Rectal smooth muscle tissue (tissue), 1 donor: Measurements from ENCODE around the gene SLC9A5.
A peak's percentile ranks its signal among the peaks of the same experiment; 100 is the strongest.

Experiments
- H3K27ac ChIP-seq: one replicate; pipeline ENCODE4 v1.7.0; 2013; ENCODE audit warnings: low read depth, low read length, inconsistent platforms
- H3K27me3 ChIP-seq: one replicate; pipeline ENCODE4 v1.7.0; 2013; ENCODE audit warnings: low read length; ENCODE audit not compliant: control insufficient read depth, insufficient read depth
- H3K36me3 ChIP-seq: one replicate; pipeline ENCODE4 v1.7.0; 2013; ENCODE audit warnings: low read length; ENCODE audit not compliant: control insufficient read depth, insufficient read depth
- H3K4me1 ChIP-seq: one replicate; pipeline ENCODE4 v1.7.0; 2013; ENCODE audit warnings: low read length; ENCODE audit not compliant: control insufficient read depth, insufficient read depth
- H3K4me3 ChIP-seq: one replicate; pipeline ENCODE4 v1.7.0; 2013; ENCODE audit warnings: low read length
- H3K9ac ChIP-seq: one replicate; pipeline ENCODE4 v1.7.0; 2013; ENCODE audit warnings: low read length

The SLC9A5 gene

GRCh38 chr16:67247192-67248072 is 1.3 kb upstream of the SLC9A5 start, which contains the start of gene FHOD1:
Gene FHOD1, minus strand, starts transcription at chr16:67247481. Its CDS starts 71 bp downstream, at chr16:67247410.
- Histone ChIP-seq H3K27me3 (peaks cover 14% of the 10 kb centered on the region), H3K4me1 (peaks cover 9% of the 10 kb centered on the region), H3K9ac (peak within 1 kb of the TSS; percentile 73), H3K4me3 (peak within 1 kb of the TSS; percentile 85), H3K27ac (peak within 1 kb of the TSS; percentile 57), H3K36me3 (no peaks in the 10 kb centered on the region)

- Histone ChIP-seq H3K4me3 (peak overlapping the region; percentile 61), H3K36me3 (no peaks in the 10 kb centered on the region), H3K9ac (no peak overlapping the region), H3K27ac (no peak overlapping the region), H3K4me1 (peaks cover 9% of the 10 kb centered on the region), H3K27me3 (peaks cover 17% of the 10 kb centered on the region)
Observed at GRCh38 chr16:67248073-67248400, 742 bp upstream of the SLC9A5 start.

GRCh38 chr16:67249178-67250044 is 632 bp downstream of the SLC9A5 start:
- Histone ChIP-seq H3K4me3 (peak overlapping the region; percentile 61), H3K36me3 (no peaks in the 10 kb centered on the region), H3K9ac (no peak overlapping the region), H3K4me1 (peaks cover 9% of the 10 kb centered on the region), H3K27ac (no peak overlapping the region), H3K27me3 (peaks cover 17% of the 10 kb centered on the region)

- no peak overlapping the region for H3K4me3 ChIP-seq
- H3K27ac ChIP-seq: no peak overlapping the region
- peaks cover 9% of the 10 kb centered on the region for H3K4me1 ChIP-seq
Observed at GRCh38 chr16:67250045-67250327, 1.2 kb downstream of the SLC9A5 start.

DNA sequence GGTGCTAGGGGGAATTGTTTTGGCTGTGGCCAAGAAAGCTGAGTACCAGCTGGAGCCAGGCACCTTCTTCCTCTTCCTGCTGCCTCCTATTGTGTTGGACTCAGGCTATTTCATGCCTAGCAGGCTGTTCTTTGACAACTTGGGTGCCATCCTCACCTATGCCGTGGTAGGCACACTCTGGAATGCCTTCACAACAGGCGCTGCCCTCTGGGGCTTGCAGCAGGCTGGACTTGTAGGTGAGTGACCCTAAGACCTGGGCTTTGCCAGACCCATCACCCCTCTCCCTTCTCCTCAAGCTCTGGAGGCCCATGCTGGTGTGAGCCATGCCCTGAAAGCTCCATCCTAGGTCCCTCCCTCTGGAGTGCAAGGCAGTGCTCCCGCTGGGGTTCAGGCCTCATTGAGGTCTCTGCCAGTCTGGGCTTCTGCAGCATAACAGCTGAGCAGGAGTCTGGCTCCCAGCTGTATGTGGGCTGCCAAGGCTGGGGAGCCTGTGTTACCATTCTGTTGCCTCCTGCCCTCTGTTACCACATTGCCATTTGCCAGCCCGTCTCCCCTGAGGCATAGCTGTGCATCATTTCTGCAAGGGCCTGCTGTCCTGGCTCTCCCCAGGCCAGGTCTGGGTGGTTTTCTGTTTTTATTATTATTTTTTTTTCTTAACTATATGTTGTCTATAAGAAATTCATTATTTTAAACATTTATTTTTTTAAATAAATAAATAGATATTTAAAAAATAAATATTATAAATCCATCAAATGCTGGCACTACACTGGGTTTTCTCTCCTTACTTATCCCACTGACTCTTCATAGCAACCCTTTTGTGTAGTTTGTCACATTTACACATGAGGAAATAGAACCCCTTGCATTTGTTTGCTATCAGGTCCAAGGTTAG is 4.1 kb downstream of the SLC9A5 start:
- Histone ChIP-seq H3K9ac (no peak overlapping the region), H3K27me3 (peaks cover 17% of the 10 kb centered on the region), H3K27ac (no peak overlapping the region), H3K36me3 (no peaks in the 10 kb centered on the region), H3K4me3 (no peak overlapping the region), H3K4me1 (peaks cover 6% of the 10 kb centered on the region)

More at GRCh38 chr16:67250045-67250327, 1.2 kb downstream of the SLC9A5 start:
- no peak overlapping the region for H3K9ac ChIP-seq
- H3K36me3 ChIP-seq: no peaks in the 10 kb centered on the region
- peaks cover 17% of the 10 kb centered on the region for H3K27me3 ChIP-seq

GRCh38 chr16:67254801-67255552 is 6.2 kb downstream of the SLC9A5 start:
- H3K27me3 ChIP-seq: peaks cover 7% of the 10 kb centered on the region
- H3K27ac ChIP-seq: no peak overlapping the region
- H3K9ac ChIP-seq: no peak overlapping the region
- H3K4me1 ChIP-seq: no peaks in the 10 kb centered on the region
- H3K36me3 ChIP-seq: no peaks in the 10 kb centered on the region
- no peak overlapping the region for H3K4me3 ChIP-seq

DNA sequence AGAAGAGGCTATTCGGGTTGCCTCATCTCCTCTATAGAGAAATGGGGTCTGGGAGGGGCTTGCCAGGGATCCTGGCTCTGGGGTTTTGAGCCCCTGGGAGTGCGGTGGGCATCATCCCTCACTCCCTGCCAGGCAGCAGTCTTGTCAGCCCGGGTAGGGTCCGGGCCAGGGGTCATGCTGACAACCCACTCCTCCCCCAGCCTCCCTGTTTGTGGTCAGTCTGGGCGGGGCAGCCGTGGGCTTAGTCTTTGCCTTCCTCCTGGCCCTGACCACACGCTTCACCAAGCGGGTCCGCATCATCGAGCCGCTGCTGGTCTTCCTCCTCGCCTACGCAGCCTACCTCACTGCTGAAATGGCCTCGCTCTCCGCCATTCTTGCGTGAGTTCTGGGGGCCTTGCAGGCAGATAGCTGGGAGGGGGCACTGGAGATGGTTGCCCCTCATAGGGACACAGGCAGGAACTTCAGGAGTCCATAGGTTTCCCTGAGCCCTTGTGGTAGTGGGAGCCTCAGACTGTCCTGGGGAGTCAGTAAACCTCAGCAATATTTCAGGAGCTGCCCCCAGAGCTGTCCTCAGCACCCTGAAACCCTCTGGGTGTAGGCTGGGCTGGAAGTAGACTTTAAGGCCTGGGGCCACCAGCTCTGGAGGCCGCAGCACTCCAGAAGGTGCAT is 6.9 kb downstream of the SLC9A5 start:
- H3K27ac ChIP-seq: no peak overlapping the region
- no peaks in the 10 kb centered on the region for H3K36me3 ChIP-seq
- H3K9ac ChIP-seq: no peak overlapping the region
- H3K4me1 ChIP-seq: no peaks in the 10 kb centered on the region
- no peak overlapping the region for H3K4me3 ChIP-seq
- peaks cover 3% of the 10 kb centered on the region for H3K27me3 ChIP-seq

- H3K27ac ChIP-seq: no peak overlapping the region
- no peak overlapping the region for H3K9ac ChIP-seq
- H3K4me3 ChIP-seq: no peak overlapping the region
- no peaks in the 10 kb centered on the region for H3K36me3 ChIP-seq
- peaks cover 3% of the 10 kb centered on the region for H3K27me3 ChIP-seq
- no peaks in the 10 kb centered on the region for H3K4me1 ChIP-seq
Observed at GRCh38 chr16:67256701-67257230, 8.0 kb downstream of the SLC9A5 start.

- H3K36me3 ChIP-seq: no peaks in the 10 kb centered on the region
- H3K27me3 ChIP-seq: peaks cover 2% of the 10 kb centered on the region
- no peak overlapping the region for H3K4me3 ChIP-seq
- H3K9ac ChIP-seq: no peak overlapping the region
- H3K4me1 ChIP-seq: no peaks in the 10 kb centered on the region
- no peak overlapping the region for H3K27ac ChIP-seq
Observed at GRCh38 chr16:67257486-67258160, 8.8 kb downstream of the SLC9A5 start.

- Histone ChIP-seq H3K9ac (no peak overlapping the region), H3K27ac (no peak overlapping the region), H3K4me3 (no peak overlapping the region), H3K27me3 (no peaks in the 10 kb centered on the region), H3K36me3 (no peaks in the 10 kb centered on the region), H3K4me1 (no peaks in the 10 kb centered on the region)
Observed at GRCh38 chr16:67258161-67258835, 9.5 kb downstream of the SLC9A5 start.
